Heart left ventricle (tissue), 16 donors: Measurements from ENCODE around the gene GIMAP6. TPM values are rescaled to one million over a fixed set of nuclear protein-coding genes. Genes with fewer than 3 reads are reported as not detected.

ENCODE experiments used
- ATAC-seq, 4 donors: fragments of 200-7000 bp; cut with Tn5 transposase; one replicate each; pipeline ENCODE4 v1.9.1; 2020 to 2022; ENCODE audit warnings: moderate library complexity in 4 of 4, mild to moderate bottlenecking in 3 of 4, moderate number of reproducible peaks in 1 of 4
- DNase-seq, 5 donors: peaks; one replicate each; pipeline ENCODE4 v3.0.0-alpha.2; 2020
- H3K27ac ChIP-seq, 12 donors: fragments of 200-600 bp; sonication (generic) in 4 of 12; one replicate each; pipeline versions ENCODE4 v1.5.0 to v1.8.0; 2016 to 2022; ENCODE audit warnings: mild to moderate bottlenecking in 2 of 12
- H3K27me3 ChIP-seq, 9 donors: fragments of 200-600 bp; sonication (generic) in 2 of 9; one replicate each; pipeline versions ENCODE4 v1.5.1 to v1.8.0; 2016 to 2022; ENCODE audit warnings: mild to moderate bottlenecking in 3 of 9
- H3K36me3 ChIP-seq, 9 donors: fragments of 200-600 bp; sonication (generic) in 2 of 9; one replicate each; pipeline versions ENCODE4 v1.5.0 to v1.8.0; 2018 to 2022; ENCODE audit warnings: mild to moderate bottlenecking in 2 of 9
- H3K4me1 ChIP-seq, 12 donors: fragments of 200-600 bp; sonication (generic) in 4 of 12; one replicate each; pipeline versions ENCODE4 v1.5.0 to v1.8.0; 2016 to 2022; ENCODE audit warnings: mild to moderate bottlenecking in 3 of 12
- H3K4me3 ChIP-seq, 12 donors: fragments of 200-600 bp; sonication (generic) in 4 of 12; one replicate each; pipeline versions ENCODE4 v1.5.0 to v1.8.0; 2017 to 2022; ENCODE audit warnings: mild to moderate bottlenecking in 9 of 12, moderate library complexity in 4 of 12
- H3K9me3 ChIP-seq, 12 donors: fragments of 200-600 bp; sonication (generic) in 4 of 12; one replicate each; pipeline versions ENCODE4 v1.5.0 to v1.8.0; 2016 to 2022; ENCODE audit warnings: mild to moderate bottlenecking in 1 of 12
- CTCF ChIP-seq, 12 donors: fragments of 200-600 bp; sonication (generic) in 4 of 12; IDR thresholded peaks; one replicate each; pipeline versions ENCODE4 v1.5.0 to v1.8.0; 2018 to 2022; ENCODE audit warnings: antibody characterized with exemption in 12 of 12, mild to moderate bottlenecking in 5 of 12
- POLR2A ChIP-seq, 2 donors: fragments of 450-650 bp; IDR thresholded peaks; one replicate each; pipeline ENCODE4 v1.6.1; 2017; ENCODE audit warnings: antibody characterized with exemption in 2 of 2, mild to moderate bottlenecking in 2 of 2, moderate library complexity in 2 of 2
- whole genome bisulfite sequencing, 4 donors: extraction: QIAGEN DNeasy Blood & Tissue Kit in 2 of 4; methylation state at CpG; one replicate each; pipeline versions ENCODE4 v1.1.5 to v1.1.7; 2013 to 2018; 5-methylcytosine and 5-hydroxymethylcytosine counted together
- intact Hi-C, 10 donors: fragments of 100-400 bp; cut with DNase I; formaldehyde crosslinking; loops; one replicate each; pipeline versions ENCODE4 v1.11.1 to v1.14.2; 2022
- polyA plus RNA-seq, 2 donors: library from polyadenylated mRNA; stranded (reverse); fragments of 200-250 nt; gene quantifications; one replicate each; pipeline ENCODE4 v1.2.3, GENCODE V29; 2013
- total RNA-seq, 9 donors: library from RNA; depleted of rRNA in 2 of 9; stranded (reverse); fragments of >200 nt in 2 of 9; fragmentation: NEBNext Ultra II Directional in 3 of 9; extraction: Animal tissue kit (Norgen Biotek cat#: 25700) in 3 of 9; gene quantifications; one replicate each; pipeline versions ENCODE4 v1.1.0 to v1.2.4, GENCODE V29; 2016 to 2023
- donor health status: ischemic (EF 13 %, LVEDD 7.1; RV severe dilation, severe dysfunction).
- donor health status: healthy with polysubstance abuse.
- donor health status: DM: no; HTN: yes; CAD: no.
- donor health status: DM: no; HTN: no; CAD: no.
- donor health status: ischemic (EF 25% LVEDD 6.9; RV normal size, moderate dysfunction).
- donor health status: ischemic (EF 25% LVEDD 5.7; RV mildly dilated, moderate dysfunction).
- donor health status: healthy.
- donor health status: DM: yes; HTN: yes; CAD: no.
- donor health status: ischemic (EF 35%, LVEDD 5.7; RV mildly dilated, moderate dysfunction).
- donor health status: nonischemic (EF 11% LVEDD 7.7; RV severe dilation, severe dysfunction).
- donor health status: DM: yes; HTN: yes; CAD: no.
- donor health status: PGD.
- donor health status: ischemic (EF 29% LVEDD 5.4; RV normal size, mild dysfunction).
- donor health status: nonischemic (EF 23%, LVEDD 6.1; RV moderate dilation, normal function).

GIMAP6 gene
- total and polyA plus RNA-seq, 11 donors, result 13.8 to 52.7 (median 24.4) TPM

GRCh38 chr7:150641854-150642253 lies 9.7 kb upstream of the GIMAP6 start:
- Histone ChIP-seq H3K4me1 (peaks cover 0 to 5% (median 0%) of the 10 kb centered on the region in 12 donors), H3K27ac (no peak overlapping the region), H3K36me3 (no peaks in the 10 kb centered on the region), H3K27me3 (no peaks in the 10 kb centered on the region), H3K9me3 (peaks cover 0 to 26% (median 3%) of the 10 kb centered on the region in 12 donors), H3K4me3 (no peak overlapping the region)
- DNase-seq (no peak), ATAC-seq (no peak)
- TF ChIP-seq POLR2A (IDR thresholded peaks at IDR 0.05) (no peak), CTCF (IDR thresholded peaks at IDR 0.05) (no peak)
- intact Hi-C loops, result no loop called here

GRCh38 chr7:150633926-150634325 lies 1.7 kb upstream of the GIMAP6 start:
- Histone ChIP-seq H3K4me1 (peaks cover 0 to 43% (median 18%) of the 10 kb centered on the region in 12 donors), H3K4me3 (no peak overlapping the region), H3K27ac (peak overlapping the region in 10 of 12 donors; percentile 1 to 96 (median 93)), H3K9me3 (peaks cover 0 to 19% (median 3%) of the 10 kb centered on the region in 12 donors), H3K36me3 (peaks cover 0 to 12% (median 0%) of the 10 kb centered on the region in 9 donors), H3K27me3 (no peaks in the 10 kb centered on the region)
- no peak for ATAC-seq
- TF ChIP-seq POLR2A (IDR thresholded peaks at IDR 0.05) (no peak), CTCF (IDR thresholded peaks at IDR 0.05) (no peak)
- WGBS, 4 donors, result 44 to 64% (median 48%) methylated on average over 1 of the region's 1 CpG
- intact Hi-C loops, result loop anchor here in 8 of 10 donors (2.0 to 10.0 kb wide), 14 partner anchors 43 to 187 kb away; partner anchors contain the start of genes GIMAP5 (in 5 of the 8), GIMAP1 (in 3 of the 8), GIMAP2 (in 2 of the 8) and GIMAP8 (in 1 of the 8)
- DNase-seq, result no peak

GRCh38 chr7:150631084-150631826 lies 930 bp downstream of the GIMAP6 start:
- peak overlapping the region; percentile 21 to 69 (median 54) for H3K4me3 ChIP-seq
- DNase-seq, result peak; percentile 51 to 82 (median 56)
- H3K9me3 ChIP-seq, result peaks cover 0 to 6% (median 0%) of the 10 kb centered on the region in 12 donors
- 48 to 59% (median 51%) methylated on average over 8 of the region's 8 CpGs for WGBS, 4 donors
- peak; percentile 24 to 60 (median 45) for ATAC-seq
- TF ChIP-seq CTCF (IDR thresholded peaks at IDR 0.05) (no peak), POLR2A (IDR thresholded peaks at IDR 0.05) (peak in 1 of 2 donors; percentile 42)
- no peaks in the 10 kb centered on the region for H3K27me3 ChIP-seq
- peaks cover 0 to 37% (median 21%) of the 10 kb centered on the region in 9 donors for H3K36me3 ChIP-seq
- peak overlapping the region; percentile 63 to 96 (median 93) for H3K27ac ChIP-seq
- H3K4me1 ChIP-seq, result peaks cover 0 to 68% (median 35%) of the 10 kb centered on the region in 12 donors
- intact Hi-C loops, result loop anchor here in 8 of 10 donors (1.0 to 10.0 kb wide), 15 partner anchors 44 to 184 kb away; partner anchors contain the start of genes GIMAP5 (in 5 of the 8), GIMAP1 (in 4 of the 8), GIMAP8 (in 3 of the 8) and GIMAP2 (in 2 of the 8)

GRCh38 chr7:150629347-150629746 lies 2.8 kb downstream of the GIMAP6 start:
- peaks cover 0 to 41% (median 21%) of the 10 kb centered on the region in 9 donors for H3K36me3 ChIP-seq
- no peaks in the 10 kb centered on the region for H3K27me3 ChIP-seq
- peak in 4 of 5 donors; percentile 84 to 92 (median 86) for DNase-seq
- no peak for TF ChIP-seq CTCF (IDR thresholded peaks at IDR 0.05)
- TF ChIP-seq POLR2A (IDR thresholded peaks at IDR 0.05), result peak in 1 of 2 donors; percentile 64
- intact Hi-C loops, result loop anchor here in 6 of 10 donors (5.0 to 10.0 kb wide), 5 partner anchors 62 to 177 kb away; partner anchors contain the start of genes GIMAP8 (in 2 of the 6), GIMAP4 (in 1 of the 6) and GIMAP5 (in 1 of the 6)
- ATAC-seq, result peak; percentile 92 to 95 (median 93)
- peaks cover 0 to 72% (median 35%) of the 10 kb centered on the region in 12 donors for H3K4me1 ChIP-seq
- 25 to 40% (median 33%) methylated on average over 9 of the region's 9 CpGs for WGBS, 4 donors
- H3K27ac ChIP-seq, result peak overlapping the region; percentile 63 to 96 (median 93)
- no peaks in the 10 kb centered on the region for H3K9me3 ChIP-seq
- H3K4me3 ChIP-seq, result peak overlapping the region in 5 of 12 donors; percentile 1 to 69 (median 49)
